GM19239 (cell line): Measurements from ENCODE around the gene NKD1.

Source experiments
- DNase-seq: peaks from one replicate; pipeline ENCODE4 v3.0.0; 2011; ENCODE audit warnings: low spot score; ENCODE audit not compliant: insufficient read length
- FAIRE-seq: peaks from 2 replicates; lab custom pipeline; 2011; peaks lifted over from hg19 to GRCh38; lab: Jason Lieb, UNC

The NKD1 gene

GRCh38 chr16:50555269-50555875 is 7.2 kb downstream of the NKD1 start:
- no peak for FAIRE-seq
- no peak for DNase-seq

- no peak for FAIRE-seq
- no peak for DNase-seq
Observed at GRCh38 chr16:50555952-50556673, 7.9 kb downstream of the NKD1 start.

- no peak for FAIRE-seq
- no peak for DNase-seq
Observed at GRCh38 chr16:50557046-50557445, 8.8 kb downstream of the NKD1 start.

GRCh38 chr16:50558913-50559312 is 10.7 kb downstream of the NKD1 start:
- FAIRE-seq, result no peak
- no peak for DNase-seq

GRCh38 chr16:50559342-50559741 is 11.1 kb downstream of the NKD1 start:
- DNase-seq, result no peak
- FAIRE-seq, result no peak

- DNase-seq, result no peak
- FAIRE-seq, result no peak
Observed at GRCh38 chr16:50559804-50560514, 11.8 kb downstream of the NKD1 start.

GRCh38 chr16:50560903-50561863 is 13.0 kb downstream of the NKD1 start:
- no peak for FAIRE-seq
- DNase-seq, result no peak

GRCh38 chr16:50562657-50563056 is 14.5 kb downstream of the NKD1 start:
- FAIRE-seq, result no peak
- no peak for DNase-seq

GRCh38 chr16:50563989-50564388 is 15.8 kb downstream of the NKD1 start:
- DNase-seq (no peak), FAIRE-seq (no peak)

GRCh38 chr16:50565428-50565827 is 17.2 kb downstream of the NKD1 start:
- FAIRE-seq, result no peak
- DNase-seq, result no peak

- DNase-seq (no peak), FAIRE-seq (no peak)
Observed at GRCh38 chr16:50566014-50566962, 18.1 kb downstream of the NKD1 start.

GRCh38 chr16:50567651-50568050 is 19.5 kb downstream of the NKD1 start:
- no peak for FAIRE-seq
- DNase-seq, result no peak

- DNase-seq, result no peak
- no peak for FAIRE-seq
Observed at GRCh38 chr16:50568187-50568815, 20.1 kb downstream of the NKD1 start.

- DNase-seq, result no peak
- FAIRE-seq, result no peak
Observed at GRCh38 chr16:50570354-50570753, 22.2 kb downstream of the NKD1 start.

- FAIRE-seq (no peak), DNase-seq (no peak)
Observed at GRCh38 chr16:50570808-50571598, 22.8 kb downstream of the NKD1 start.

- no peak for FAIRE-seq
- DNase-seq, result no peak
Observed at GRCh38 chr16:50571786-50572185, 23.6 kb downstream of the NKD1 start.

GRCh38 chr16:50572700-50573099 is 24.5 kb downstream of the NKD1 start:
- DNase-seq (no peak), FAIRE-seq (no peak)

- DNase-seq (no peak), FAIRE-seq (no peak)
Observed at GRCh38 chr16:50573279-50573678, 25.1 kb downstream of the NKD1 start.
